ENCODE results near the gene RWDD1.

Gene RWDD1

GRCh38 chr6:116543149-116543548 is 28.2 kb upstream of the RWDD1 start:
- H3K4me2 ChIP-seq = no peak overlapping the region
- no peak overlapping the region for H2AFZ ChIP-seq (ENCODE audit: low read depth)
- H4K20me1 ChIP-seq (ENCODE audit: insufficient read depth) = no peaks in the 10 kb centered on the region
- H3K27ac ChIP-seq = no peak overlapping the region
- H3K27me3 ChIP-seq (ENCODE audit: insufficient read depth, low read depth) = no peaks in the 10 kb centered on the region
- TF ChIP-seq CTCF (conservative IDR thresholded peaks at IDR 0.05; ENCODE audit: low read depth, low read length) = no peak
- H3K4me1 ChIP-seq (ENCODE audit: low read depth, poor library complexity, severe bottlenecking) = no peaks in the 10 kb centered on the region
- H3K79me2 ChIP-seq (ENCODE audit: insufficient read depth, low read depth) = no peaks in the 10 kb centered on the region
- no peaks in the 10 kb centered on the region for H3K36me3 ChIP-seq (ENCODE audit: insufficient read depth)
- H3K4me3 ChIP-seq (IDR thresholded peaks at IDR 0.05; ENCODE audit: insufficient read depth, low read depth, low read length) = no peak overlapping the region
- no peak overlapping the region for H3K9ac ChIP-seq

- no peak for TF ChIP-seq CTCF (conservative IDR thresholded peaks at IDR 0.05; ENCODE audit: low read depth, low read length)
- Histone ChIP-seq H4K20me1 (ENCODE audit: insufficient read depth) (no peaks in the 10 kb centered on the region), H3K9ac (no peak within 1 kb of the TSS), H3K36me3 (ENCODE audit: insufficient read depth) (no peaks in the 10 kb centered on the region), H3K4me2 (no peak within 1 kb of the TSS), H2AFZ (ENCODE audit: low read depth) (no peak within 1 kb of the TSS), H3K4me3 (IDR thresholded peaks at IDR 0.05; ENCODE audit: insufficient read depth, low read depth, low read length) (no peak within 1 kb of the TSS), H3K79me2 (ENCODE audit: insufficient read depth, low read depth) (no peaks in the 10 kb centered on the region), H3K27ac (no peak within 1 kb of the TSS), H3K4me1 (ENCODE audit: low read depth, poor library complexity, severe bottlenecking) (no peaks in the 10 kb centered on the region), H3K27me3 (ENCODE audit: insufficient read depth, low read depth) (no peaks in the 10 kb centered on the region)
Measured at GRCh38 chr6:116545651-116546050, 25.7 kb upstream of the RWDD1 start, which contains the start of gene TRAPPC3L. TSS of gene TRAPPC3L (minus strand) at chr6:116545684. CDS start at chr6:116545514, 170 bp downstream.

- no peaks in the 10 kb centered on the region for H3K36me3 ChIP-seq (ENCODE audit: insufficient read depth)
- H3K4me2 ChIP-seq = no peak overlapping the region
- H3K27ac ChIP-seq = no peak overlapping the region
- no peaks in the 10 kb centered on the region for H3K4me1 ChIP-seq (ENCODE audit: low read depth, poor library complexity, severe bottlenecking)
- no peaks in the 10 kb centered on the region for H4K20me1 ChIP-seq (ENCODE audit: insufficient read depth)
- H3K4me3 ChIP-seq (IDR thresholded peaks at IDR 0.05; ENCODE audit: insufficient read depth, low read depth, low read length) = no peak overlapping the region
- H2AFZ ChIP-seq (ENCODE audit: low read depth) = no peak overlapping the region
- no peaks in the 10 kb centered on the region for H3K27me3 ChIP-seq (ENCODE audit: insufficient read depth, low read depth)
- no peak overlapping the region for H3K9ac ChIP-seq
- H3K79me2 ChIP-seq (ENCODE audit: insufficient read depth, low read depth) = no peaks in the 10 kb centered on the region
- no peak for TF ChIP-seq CTCF (conservative IDR thresholded peaks at IDR 0.05; ENCODE audit: low read depth, low read length)
Measured at GRCh38 chr6:116547358-116547757, 23.9 kb upstream of the RWDD1 start.

GRCh38 chr6:116550796-116551195 is 20.5 kb upstream of the RWDD1 start:
- Histone ChIP-seq H3K79me2 (ENCODE audit: insufficient read depth, low read depth) (no peaks in the 10 kb centered on the region), H2AFZ (ENCODE audit: low read depth) (no peak overlapping the region), H3K4me3 (IDR thresholded peaks at IDR 0.05; ENCODE audit: insufficient read depth, low read depth, low read length) (no peak overlapping the region), H3K27me3 (ENCODE audit: insufficient read depth, low read depth) (no peaks in the 10 kb centered on the region), H3K4me2 (no peak overlapping the region), H3K4me1 (ENCODE audit: low read depth, poor library complexity, severe bottlenecking) (no peaks in the 10 kb centered on the region), H4K20me1 (ENCODE audit: insufficient read depth) (no peaks in the 10 kb centered on the region), H3K9ac (no peak overlapping the region), H3K36me3 (ENCODE audit: insufficient read depth) (no peaks in the 10 kb centered on the region), H3K27ac (no peak overlapping the region)
- no peak for TF ChIP-seq CTCF (conservative IDR thresholded peaks at IDR 0.05; ENCODE audit: low read depth, low read length)

All from KMS-11 (cell line).